ENCODE measurements around the gene PPP3CB. TPM values are rescaled to one million over a fixed set of nuclear protein-coding genes. Genes with fewer than 3 reads are reported as not detected.

The PPP3CB gene
- total and polyA plus RNA-seq, 2 experiments from 2014 or later, result 23.7 to 29.5 TPM

DNA sequence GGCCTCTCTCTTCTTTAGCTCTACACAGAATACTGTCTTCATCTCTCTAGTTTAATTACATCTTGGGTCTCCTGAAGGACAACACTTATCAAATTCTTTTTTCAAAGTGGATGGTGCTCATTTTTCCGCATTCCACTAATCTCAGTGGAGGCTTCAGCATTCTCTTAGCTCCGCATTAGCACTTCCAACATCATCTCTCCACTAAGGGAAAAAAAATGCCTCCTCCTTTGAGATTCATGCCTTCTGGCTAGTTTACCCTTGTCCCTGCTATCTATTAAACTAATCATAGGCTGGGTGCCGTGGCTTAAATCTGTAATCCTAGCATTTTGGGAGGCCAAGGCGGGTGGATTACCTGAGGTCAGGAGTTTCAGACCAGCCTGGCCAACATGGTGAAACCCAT is 9.2 kb downstream of the PPP3CB start:
- no peak for TF ChIP-seq EZH2 (IDR thresholded peaks at IDR 0.05; ENCODE audit: insufficient read depth, poor library complexity, severe bottlenecking)
- no peak for TF ChIP-seq EZH2phosphoT487 (IDR thresholded peaks at IDR 0.05; ENCODE audit: insufficient read depth, low read depth)
- peaks cover 100% of the 10 kb centered on the region for H3K79me2 ChIP-seq (ENCODE audit: insufficient read depth)
- DNase-seq, result no peak
- WGBS, 2 experiments (ENCODE audit: low coverage in 1 of 2, low lambda C conversion rate in 2 of 2, missing lambda C conversion rate in 2 of 2), result 98% methylated on average over 4 of the region's 4 CpGs
- H2AFZ ChIP-seq, result no peak overlapping the region
- no peak overlapping the region for H3K27ac ChIP-seq
- 0 out of 2 replicates have a peak, but pooled peaks cover 3% of the 10 kb centered on the region for H3K4me1 ChIP-seq (ENCODE audit: insufficient read depth)
- H3K9me2 ChIP-seq (ENCODE audit: insufficient read depth), result no peaks in the 10 kb centered on the region
- no peak overlapping the region for H3K4me3 ChIP-seq
- H3K9ac ChIP-seq, result no peak overlapping the region
- peaks cover 6% of the 10 kb centered on the region for H3K36me3 ChIP-seq (ENCODE audit: low read depth)
- no peaks in the 10 kb centered on the region for H4K20me1 ChIP-seq (ENCODE audit: insufficient read depth)
- H3F3A ChIP-seq (ENCODE audit: insufficient read depth), result no peaks in the 10 kb centered on the region; the same call in 1 of the 2 replicates
- H3K27me3 ChIP-seq (replicated peaks; ENCODE audit: insufficient read depth), result no peaks in the 10 kb centered on the region
- no peaks in the 10 kb centered on the region for H3K9me3 ChIP-seq (ENCODE audit: low read depth)
- in situ Hi-C loops (cut with MboI), result no loop called here
- H3K4me2 ChIP-seq (ENCODE audit: unreplicated experiment), result no peak overlapping the region

DNA sequence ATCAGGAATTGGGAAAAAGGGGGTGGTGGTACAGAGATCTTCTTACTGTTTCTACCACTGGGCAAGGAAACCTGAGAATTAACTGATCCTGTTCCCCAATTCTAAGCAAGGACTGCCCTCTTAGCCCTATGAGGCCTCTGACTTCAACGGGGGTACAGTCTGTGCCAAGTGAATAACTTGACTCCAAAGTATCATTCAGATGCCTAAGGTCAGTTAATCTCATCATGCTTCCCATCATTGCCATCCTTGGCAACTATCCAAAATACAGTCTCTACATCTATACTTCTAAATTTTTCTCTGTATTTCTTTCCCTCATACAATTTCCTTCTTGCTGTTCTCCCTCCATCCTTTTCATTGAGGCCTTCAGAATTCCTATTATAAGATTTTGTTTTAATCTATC is 10.5 kb downstream of the PPP3CB start:
- Histone ChIP-seq H3F3A (ENCODE audit: insufficient read depth) (peaks cover 5% of the 10 kb centered on the region), H2AFZ (no peak overlapping the region), H3K4me3 (no peak overlapping the region), H3K9me3 (ENCODE audit: low read depth) (no peaks in the 10 kb centered on the region), H3K36me3 (ENCODE audit: low read depth) (peaks cover 6% of the 10 kb centered on the region), H3K27me3 (replicated peaks; ENCODE audit: insufficient read depth) (no peaks in the 10 kb centered on the region), H3K4me2 (ENCODE audit: unreplicated experiment) (no peak overlapping the region), H4K20me1 (ENCODE audit: insufficient read depth) (no peaks in the 10 kb centered on the region), H3K9ac (no peak overlapping the region), H3K27ac (no peak overlapping the region), H3K79me2 (ENCODE audit: insufficient read depth) (peaks cover 98% of the 10 kb centered on the region), H3K9me2 (ENCODE audit: insufficient read depth) (no peaks in the 10 kb centered on the region), H3K4me1 (ENCODE audit: insufficient read depth) (peaks cover 11% of the 10 kb centered on the region)
- in situ Hi-C loops (cut with MboI), result no loop called here
- 100% methylated on average over 1 of the region's 1 CpG for WGBS, 2 experiments (ENCODE audit: low coverage in 1 of 2, low lambda C conversion rate in 2 of 2, missing lambda C conversion rate in 2 of 2)
- TF ChIP-seq EZH2 (IDR thresholded peaks at IDR 0.05; ENCODE audit: insufficient read depth, poor library complexity, severe bottlenecking), result no peak
- no peak for TF ChIP-seq EZH2phosphoT487 (IDR thresholded peaks at IDR 0.05; ENCODE audit: insufficient read depth, low read depth)
- DNase-seq, result no peak

DNA sequence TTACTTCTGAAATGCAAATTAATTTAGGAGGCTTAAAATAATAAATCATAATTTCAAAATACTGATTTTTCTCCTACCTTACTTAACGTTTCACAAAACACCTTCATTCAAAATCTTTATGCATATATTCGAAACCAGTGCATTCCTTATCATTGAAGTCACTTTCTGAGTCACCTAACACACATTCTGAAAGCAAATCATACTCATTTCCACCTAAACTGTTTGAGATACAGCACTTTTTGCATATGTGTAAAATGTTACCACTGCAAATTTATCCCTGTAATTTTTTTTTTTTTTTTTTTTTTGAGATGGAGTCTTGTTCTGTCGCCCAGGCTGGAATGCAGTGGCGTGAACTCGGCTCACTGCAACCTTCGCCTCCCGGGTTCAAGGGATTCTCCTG is 15.7 kb downstream of the PPP3CB start:
- no peak overlapping the region for H3K4me3 ChIP-seq
- WGBS, 2 experiments (ENCODE audit: low coverage in 1 of 2, low lambda C conversion rate in 2 of 2, missing lambda C conversion rate in 2 of 2), result 69 to 70% methylated on average over 7 of the region's 7 CpGs
- H3K4me1 ChIP-seq (ENCODE audit: insufficient read depth), result peaks cover 25% of the 10 kb centered on the region
- DNase-seq, result peak; percentile 75
- no peaks in the 10 kb centered on the region for H3K9me2 ChIP-seq (ENCODE audit: insufficient read depth)
- no peaks in the 10 kb centered on the region for H4K20me1 ChIP-seq (ENCODE audit: insufficient read depth)
- H3K9me3 ChIP-seq (ENCODE audit: low read depth), result no peaks in the 10 kb centered on the region
- no peak overlapping the region for H3K27ac ChIP-seq
- H3K27me3 ChIP-seq (replicated peaks; ENCODE audit: insufficient read depth), result no peaks in the 10 kb centered on the region
- no peak overlapping the region for H2AFZ ChIP-seq
- in situ Hi-C loops (cut with MboI), result no loop called here
- H3K79me2 ChIP-seq (ENCODE audit: insufficient read depth), result peaks cover 72% of the 10 kb centered on the region
- peak overlapping the region; percentile 54 for H3K4me2 ChIP-seq (ENCODE audit: unreplicated experiment)
- TF ChIP-seq EZH2 (IDR thresholded peaks at IDR 0.05; ENCODE audit: insufficient read depth, poor library complexity, severe bottlenecking), result no peak
- no peak for TF ChIP-seq EZH2phosphoT487 (IDR thresholded peaks at IDR 0.05; ENCODE audit: insufficient read depth, low read depth)
- H3K36me3 ChIP-seq (ENCODE audit: low read depth), result peaks cover 46% of the 10 kb centered on the region
- no peak overlapping the region for H3K9ac ChIP-seq
- H3F3A ChIP-seq (ENCODE audit: insufficient read depth), result peaks cover 14% of the 10 kb centered on the region

DNA sequence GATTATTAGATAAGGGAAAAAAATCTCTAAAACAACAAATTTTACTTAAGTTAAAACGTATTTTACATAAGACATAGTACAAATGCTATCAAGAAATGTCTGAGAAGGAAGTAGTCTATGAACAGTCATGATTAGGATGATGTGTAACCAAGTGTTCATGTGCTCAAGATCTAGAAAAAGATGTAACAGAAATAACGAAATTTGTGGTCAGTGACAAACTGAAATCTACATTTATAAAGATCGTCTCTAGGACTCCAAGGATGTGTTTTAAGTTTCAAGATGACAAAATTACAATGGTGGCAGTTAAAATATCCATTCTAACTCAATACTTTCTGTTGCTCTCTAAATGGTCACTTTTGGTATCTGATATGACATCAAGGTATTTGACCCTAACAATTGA is 17.2 kb downstream of the PPP3CB start:
- in situ Hi-C loops (cut with MboI), result no loop called here
- DNase-seq, result no peak
- Histone ChIP-seq H3K9me3 (ENCODE audit: low read depth) (no peaks in the 10 kb centered on the region), H4K20me1 (ENCODE audit: insufficient read depth) (no peaks in the 10 kb centered on the region), H3K27ac (no peak overlapping the region), H3K9ac (no peak overlapping the region), H3F3A (ENCODE audit: insufficient read depth) (peaks cover 14% of the 10 kb centered on the region), H3K4me1 (ENCODE audit: insufficient read depth) (peaks cover 25% of the 10 kb centered on the region), H2AFZ (no peak overlapping the region), H3K4me2 (ENCODE audit: unreplicated experiment) (no peak overlapping the region), H3K4me3 (no peak overlapping the region), H3K79me2 (ENCODE audit: insufficient read depth) (peaks cover 57% of the 10 kb centered on the region), H3K9me2 (ENCODE audit: insufficient read depth) (no peaks in the 10 kb centered on the region), H3K27me3 (replicated peaks; ENCODE audit: insufficient read depth) (no peaks in the 10 kb centered on the region), H3K36me3 (ENCODE audit: low read depth) (peaks cover 61% of the 10 kb centered on the region)
- WGBS, 2 experiments (ENCODE audit: low coverage in 1 of 2, low lambda C conversion rate in 2 of 2, missing lambda C conversion rate in 2 of 2), result 87% methylated on average over 3 of the region's 3 CpGs
- TF ChIP-seq EZH2 (IDR thresholded peaks at IDR 0.05; ENCODE audit: insufficient read depth, poor library complexity, severe bottlenecking), result no peak
- no peak for TF ChIP-seq EZH2phosphoT487 (IDR thresholded peaks at IDR 0.05; ENCODE audit: insufficient read depth, low read depth)

DNA sequence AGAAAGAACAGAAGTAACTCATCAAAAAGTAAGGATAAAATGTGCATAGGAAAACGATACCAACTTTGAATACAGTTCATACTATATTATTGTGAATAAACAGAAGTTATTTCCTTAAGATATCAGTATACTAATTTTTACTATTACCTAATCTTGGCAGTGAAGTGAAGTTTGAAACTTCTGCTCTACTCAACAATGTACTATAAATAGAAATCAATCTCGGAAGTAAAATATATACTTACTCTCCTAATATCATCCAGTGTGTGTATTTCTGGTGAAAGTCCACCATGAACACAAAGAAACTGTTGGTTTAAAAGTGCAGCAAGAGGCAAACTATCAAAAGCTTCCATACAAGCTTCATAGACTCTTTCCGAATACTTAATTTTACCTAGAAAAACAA is 24.6 kb downstream of the PPP3CB start:
- Histone ChIP-seq H3K36me3 (ENCODE audit: low read depth) (peaks cover 77% of the 10 kb centered on the region), H3K27ac (no peak overlapping the region), H3K27me3 (replicated peaks; ENCODE audit: insufficient read depth) (no peaks in the 10 kb centered on the region), H3F3A (ENCODE audit: insufficient read depth) (no peaks in the 10 kb centered on the region), H3K79me2 (ENCODE audit: insufficient read depth) (no peaks in the 10 kb centered on the region), H3K9me3 (ENCODE audit: low read depth) (no peaks in the 10 kb centered on the region), H3K4me1 (ENCODE audit: insufficient read depth) (no peaks in the 10 kb centered on the region), H2AFZ (no peak overlapping the region), H3K4me2 (ENCODE audit: unreplicated experiment) (no peak overlapping the region), H4K20me1 (ENCODE audit: insufficient read depth) (no peaks in the 10 kb centered on the region), H3K9ac (no peak overlapping the region), H3K4me3 (no peak overlapping the region), H3K9me2 (ENCODE audit: insufficient read depth) (no peaks in the 10 kb centered on the region)
- no peak for TF ChIP-seq EZH2phosphoT487 (IDR thresholded peaks at IDR 0.05; ENCODE audit: insufficient read depth, low read depth)
- WGBS, 2 experiments (ENCODE audit: low coverage in 1 of 2, low lambda C conversion rate in 2 of 2, missing lambda C conversion rate in 2 of 2), result 96 to 100% methylated on average over 3 of the region's 3 CpGs
- in situ Hi-C loops (cut with MboI), result no loop called here
- no peak for DNase-seq

Data from GM23248 (cell line).